ENCODE results near the gene DDX11.
"Not testable (repeated sequence)": the region's sequence is repeated elsewhere in the genome, so short reads cannot be mapped to it uniquely, and the experiment has no call there.

DDX11 gene
- total RNA-seq, result 58.2 reads per million, percentile 71 among the genes with 10 or more reads in this experiment

DNA sequence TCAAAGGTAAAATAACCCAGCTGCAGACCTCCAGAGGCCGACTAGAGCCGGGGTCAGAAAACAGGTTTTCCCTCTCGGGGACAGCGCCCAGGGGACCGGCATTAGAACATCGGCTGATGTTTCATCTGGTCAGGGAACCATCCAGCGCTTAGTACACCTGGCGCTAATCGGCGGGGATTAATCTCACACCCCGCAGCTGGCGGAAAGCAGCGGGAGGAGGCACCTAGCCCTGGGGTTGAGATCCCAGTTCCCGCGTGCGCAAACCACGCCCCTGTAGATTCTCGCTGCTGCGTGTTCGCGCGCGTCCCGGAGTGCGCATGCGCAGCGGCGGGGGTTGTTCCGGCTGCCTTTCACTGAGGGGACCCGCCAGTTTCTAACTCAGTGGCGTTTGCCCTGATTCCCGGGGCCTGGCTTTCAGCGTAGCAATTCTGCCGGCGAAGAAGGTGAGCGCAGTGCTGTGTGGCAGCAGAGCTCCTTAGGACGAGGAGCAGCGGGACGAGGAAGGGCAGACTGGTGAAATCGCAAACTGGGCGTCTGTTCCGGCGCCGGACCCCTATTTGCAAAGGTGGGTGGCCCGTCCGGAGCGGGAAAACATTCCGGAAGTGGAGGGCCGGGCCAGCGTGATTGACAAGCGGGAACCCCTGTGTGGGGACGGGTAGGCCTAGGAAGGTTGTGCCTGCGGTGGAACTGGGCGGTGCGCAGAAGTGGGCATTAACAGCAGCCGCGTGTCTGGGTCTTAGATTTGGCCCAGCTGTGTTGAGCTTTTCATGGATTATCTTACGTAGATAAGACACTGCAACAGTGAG is at the start of gene DDX11:
Gene DDX11, plus strand, starts transcription at position 334 of the 806 bp plus-strand sequence. CDS start 4,534 bp downstream, outside the sequence.
- DNase-seq, result peak; percentile 86

DNA sequence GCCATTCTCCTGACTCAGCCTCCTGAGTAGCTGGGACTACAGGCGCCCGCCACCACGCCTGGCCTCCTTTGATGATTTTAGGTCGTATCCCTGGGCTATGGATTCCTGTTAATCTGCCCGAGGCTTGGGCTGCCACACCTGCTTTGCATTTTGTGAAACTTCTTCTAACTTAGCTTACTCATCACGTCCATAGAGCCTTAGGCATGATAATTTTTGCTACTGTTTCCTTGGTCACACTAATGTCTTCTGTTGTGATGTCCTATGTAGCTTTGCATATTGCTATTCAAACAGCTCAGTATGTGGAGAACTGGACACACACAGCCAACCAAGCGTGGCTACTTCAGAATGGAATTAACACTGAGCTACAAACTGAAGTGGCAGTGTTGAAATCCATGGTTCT is 47.5 kb upstream of the DDX11 start:
- DNase-seq, result no peak

DNA sequence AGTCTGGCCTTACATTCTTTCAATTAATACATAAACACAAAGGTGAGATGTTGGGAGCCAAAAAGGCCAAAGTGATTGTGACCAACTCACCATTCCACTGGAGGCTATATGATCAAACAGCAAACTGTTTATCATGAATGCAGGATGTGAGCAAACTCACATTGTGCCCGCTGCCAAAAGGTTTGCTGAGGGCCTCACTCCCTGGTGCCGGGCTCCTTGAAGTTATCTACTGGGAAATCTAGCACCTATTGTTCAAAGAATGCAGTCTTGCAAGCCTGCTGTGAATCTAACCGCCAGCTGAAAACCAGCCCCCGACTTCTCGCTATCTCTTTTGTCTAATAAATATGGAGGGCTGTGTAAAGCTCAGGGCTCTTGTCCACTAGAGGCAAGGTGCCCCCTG is 46.7 kb upstream of the DDX11 start:
- DNase-seq, result not testable (repeated sequence)

DNA sequence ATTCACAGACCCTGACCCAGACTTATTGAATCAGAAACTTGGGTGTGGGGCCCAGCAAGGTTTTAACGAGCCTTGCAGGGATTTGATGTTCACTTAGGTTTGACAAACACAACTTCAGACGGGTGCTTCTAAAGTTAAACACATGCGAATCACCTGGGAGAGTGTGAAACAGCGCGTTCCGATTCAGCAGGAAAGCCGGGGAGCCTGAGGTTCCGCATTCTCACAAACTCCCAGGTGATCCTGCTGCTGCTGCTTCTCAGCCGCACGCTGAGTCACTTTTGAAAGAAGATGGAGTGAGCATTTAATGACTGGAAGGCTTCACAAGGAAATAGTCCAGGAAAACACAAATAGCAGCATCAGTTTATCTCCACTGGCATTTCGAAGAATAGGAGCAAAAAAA is 44.2 kb upstream of the DDX11 start:
- no peak for DNase-seq

DNA sequence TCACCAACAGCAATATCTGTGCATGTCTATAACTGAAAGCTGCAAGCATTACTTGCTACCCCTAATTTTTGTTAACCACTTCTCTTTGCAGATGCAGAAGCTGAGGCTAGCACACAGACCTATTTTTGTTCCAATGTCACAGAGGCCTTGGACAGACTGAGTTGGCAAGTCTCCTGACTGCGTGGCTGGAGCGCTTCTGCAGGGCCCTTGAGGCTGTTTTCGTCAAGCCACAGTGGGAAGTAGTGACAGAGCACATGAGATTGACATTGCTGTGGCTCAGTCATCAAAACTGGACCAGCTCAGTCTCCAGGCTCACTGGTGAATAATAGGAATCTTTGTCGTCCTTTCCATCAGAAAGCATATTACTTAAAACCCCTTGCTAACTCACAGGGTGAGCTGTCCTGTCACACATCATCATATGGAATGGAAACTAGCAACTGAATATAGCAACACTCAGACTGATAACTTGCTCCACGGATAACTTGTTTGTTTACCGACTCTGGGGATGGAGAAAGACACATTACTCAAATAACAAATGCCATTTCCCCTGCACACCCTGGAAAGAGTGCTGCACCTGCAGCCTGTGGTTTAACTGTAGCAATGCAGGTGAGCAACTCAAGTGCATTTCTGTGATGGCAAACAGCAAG is 43.6 kb upstream of the DDX11 start:
- DNase-seq, result no peak

DNA sequence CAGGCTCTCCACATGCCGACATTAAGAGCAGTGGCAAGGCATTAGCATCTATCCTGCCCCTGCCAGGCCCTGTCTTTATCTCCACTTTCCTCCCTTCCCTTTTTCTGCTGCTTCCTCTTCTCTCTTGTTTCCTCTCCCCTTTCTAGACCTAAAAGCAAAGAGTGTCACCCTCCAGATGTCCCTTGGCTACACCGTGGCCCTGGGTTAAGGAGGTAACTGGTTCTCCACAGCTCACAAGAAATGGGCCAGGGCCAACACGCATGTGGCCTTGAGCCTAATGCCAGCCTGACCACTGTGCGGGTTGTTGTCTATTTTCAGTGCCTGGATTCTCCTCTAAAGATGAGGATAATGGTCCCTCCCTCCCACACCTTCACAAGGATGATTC is 41.7 kb upstream of the DDX11 start:
- DNase-seq, result no peak

DNA sequence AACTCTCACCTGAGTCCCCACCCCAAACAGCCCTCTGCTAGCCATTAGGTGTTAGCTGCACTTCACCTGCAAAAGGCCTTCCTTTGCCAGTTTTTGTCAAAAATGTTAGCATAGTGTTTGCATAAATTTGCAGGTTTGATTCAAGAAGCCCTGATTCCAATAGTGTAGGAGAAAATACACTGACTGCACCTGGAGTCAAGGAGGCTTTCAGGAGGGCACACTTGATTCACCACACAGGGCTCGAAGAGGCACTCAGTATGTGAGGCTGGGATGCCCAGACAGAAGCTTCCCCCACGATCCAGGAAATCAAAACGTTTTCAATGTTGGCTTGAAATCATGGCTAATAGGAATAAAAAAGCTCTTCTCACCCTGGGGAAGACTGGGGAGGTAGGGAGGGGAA is 40.5 kb upstream of the DDX11 start:
- DNase-seq, result no peak

DNA sequence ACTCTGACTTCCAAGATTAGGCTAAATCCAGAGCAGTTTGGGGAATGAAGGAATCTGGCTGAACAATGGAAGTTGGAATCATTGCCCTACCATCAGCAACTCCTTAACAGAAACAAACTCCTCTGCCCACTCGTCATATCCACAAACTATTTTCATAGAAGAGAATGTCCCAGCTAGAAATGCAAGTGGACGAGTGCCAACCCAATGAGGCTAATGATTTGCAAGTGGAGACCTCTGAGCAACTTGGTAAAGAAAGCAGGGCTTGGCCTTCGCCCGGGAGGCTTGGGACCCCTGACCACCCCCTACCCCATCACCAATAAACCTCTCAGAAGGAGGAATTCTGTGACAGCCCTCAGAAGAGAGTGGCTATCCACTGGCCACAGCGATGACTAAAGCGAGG is 40.0 kb upstream of the DDX11 start:
- DNase-seq, result no peak

DNA sequence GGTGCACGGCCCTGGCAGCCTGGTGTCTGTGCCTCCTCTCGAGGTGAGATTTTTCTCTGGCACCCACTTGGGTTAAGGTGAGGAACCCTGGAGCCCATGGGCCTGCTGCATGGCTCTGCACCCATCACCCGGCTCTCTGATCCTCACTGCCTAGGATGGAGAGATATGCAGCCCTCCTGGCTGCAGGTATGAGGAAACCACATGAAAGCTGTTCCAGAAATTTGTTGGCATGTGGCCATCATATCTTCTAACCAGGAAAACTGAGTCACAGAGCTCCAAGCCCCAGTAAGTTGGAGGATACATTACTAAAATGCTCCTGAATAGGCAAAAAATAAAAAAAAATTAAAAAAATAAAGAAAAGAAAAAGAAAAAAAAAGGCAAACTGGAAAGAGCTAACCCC is 39.3 kb upstream of the DDX11 start:
- DNase-seq, result no peak

DNA sequence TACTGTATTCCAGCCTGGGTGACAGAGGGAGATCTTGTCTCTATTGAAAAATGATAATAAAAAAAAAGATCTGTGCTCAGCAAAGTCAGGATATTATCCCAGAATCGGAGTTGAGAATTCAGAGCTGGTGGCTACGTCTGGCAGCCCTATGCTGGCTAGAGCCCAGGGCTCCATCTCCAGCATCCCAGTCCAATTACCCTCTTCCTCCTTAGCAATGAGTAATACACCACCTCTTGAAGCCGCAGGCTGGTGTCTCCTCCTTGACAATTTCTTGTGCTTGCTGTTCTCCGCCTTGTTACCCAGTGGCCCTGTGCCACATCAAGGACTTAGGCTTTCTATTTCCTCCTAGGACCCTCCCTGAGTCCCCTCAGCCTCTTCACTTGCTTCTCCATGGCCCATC is 38.4 kb upstream of the DDX11 start:
- no peak for DNase-seq

DNA sequence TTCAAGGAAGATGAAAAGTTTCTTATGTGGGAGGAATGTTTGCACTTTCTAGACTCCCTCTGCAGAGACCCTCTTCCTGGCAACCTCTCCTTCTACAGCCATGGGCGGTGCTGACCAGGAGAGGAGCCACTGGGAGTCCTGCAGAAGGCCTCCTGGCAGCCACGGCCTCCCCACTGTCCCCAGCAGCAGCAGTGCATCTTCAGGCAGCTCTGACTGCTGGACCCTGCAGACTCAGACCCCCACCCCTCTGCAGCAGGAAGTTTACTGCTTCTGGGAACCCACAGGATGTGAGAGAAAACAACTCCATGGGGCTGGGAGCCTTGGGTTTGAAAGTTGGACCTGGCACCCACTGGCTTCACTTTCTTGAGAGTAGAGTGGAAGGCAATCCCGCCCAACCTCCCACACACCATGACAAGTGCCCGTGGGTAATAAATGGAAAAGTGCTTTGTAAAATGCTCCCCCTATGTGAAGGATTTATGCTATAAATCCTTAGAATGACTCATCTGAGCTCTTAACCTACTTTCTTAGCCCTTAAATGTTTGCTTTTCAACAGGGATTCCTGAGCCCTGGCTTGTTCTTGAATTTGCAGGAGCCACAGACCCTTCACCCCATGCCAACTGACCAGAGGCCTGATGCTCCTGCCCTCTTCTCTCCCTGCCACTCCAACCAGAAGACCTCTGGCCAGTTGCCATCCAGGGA is 37.5 kb upstream of the DDX11 start:
- DNase-seq, result no peak

DNA sequence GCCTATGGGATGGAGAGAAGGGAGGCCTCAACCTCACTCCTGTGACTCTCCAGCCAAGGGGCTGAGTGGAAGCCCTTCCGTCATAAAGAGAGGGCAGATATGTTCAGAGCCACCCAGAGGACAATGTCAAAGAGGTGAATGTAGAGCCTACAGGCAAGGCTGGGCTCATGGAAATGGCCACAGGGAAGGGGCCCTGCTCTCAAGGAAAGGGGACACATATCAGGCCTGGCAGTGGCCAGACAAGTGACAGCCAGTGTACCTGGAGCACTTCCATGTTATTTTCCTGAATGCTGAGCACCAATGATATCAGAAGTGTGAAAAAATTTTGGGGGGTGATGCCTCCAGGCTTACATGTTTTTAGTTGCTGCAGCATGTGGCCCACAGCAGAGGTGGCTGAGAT is 36.6 kb upstream of the DDX11 start:
- no peak for DNase-seq

DNA sequence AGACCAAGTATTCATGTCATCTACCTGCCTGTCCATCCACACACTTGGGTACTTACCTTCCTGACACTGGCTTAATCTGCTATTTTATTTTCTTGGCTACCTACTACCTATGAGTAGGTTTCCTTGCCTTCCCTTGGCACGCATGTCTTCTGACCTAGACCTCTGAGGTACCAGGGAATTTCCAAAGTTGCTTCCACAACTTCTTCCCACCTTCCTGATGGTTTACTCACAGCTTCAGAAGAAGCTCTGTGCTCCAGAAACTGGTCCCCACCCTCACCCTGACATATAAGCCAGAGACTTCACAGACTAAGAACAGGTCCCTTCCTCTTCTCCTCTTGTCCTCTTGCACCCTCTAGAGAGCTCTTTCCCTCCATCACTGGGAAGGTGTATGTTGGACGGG is 35.7 kb upstream of the DDX11 start:
- DNase-seq, result no peak

DNA sequence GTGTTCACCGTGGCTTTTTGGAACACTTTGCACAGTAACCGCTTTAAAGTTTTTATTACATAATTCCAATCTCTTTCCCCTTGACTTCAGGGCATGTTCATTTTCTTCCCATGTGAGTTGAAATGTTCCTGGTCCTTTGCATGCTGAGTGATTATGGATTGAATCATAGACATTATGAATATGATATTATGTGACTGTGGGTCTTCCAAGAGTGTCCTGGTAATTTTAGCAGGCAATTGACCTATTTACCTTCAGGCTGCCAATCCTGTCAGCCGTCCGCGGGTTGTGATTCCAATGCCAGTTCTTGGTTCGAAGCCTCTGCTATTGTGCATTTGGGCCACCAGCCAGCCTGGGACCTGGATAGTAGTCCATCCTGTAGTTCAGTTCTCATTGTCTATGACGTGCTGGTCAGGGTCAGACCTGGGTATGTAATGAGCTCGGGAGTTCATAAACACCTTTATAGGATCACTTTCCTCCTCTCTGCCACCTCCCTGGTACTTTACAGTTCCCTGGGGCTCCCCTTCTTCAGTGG is 32.6 kb upstream of the DDX11 start:
- no peak for DNase-seq

DNA sequence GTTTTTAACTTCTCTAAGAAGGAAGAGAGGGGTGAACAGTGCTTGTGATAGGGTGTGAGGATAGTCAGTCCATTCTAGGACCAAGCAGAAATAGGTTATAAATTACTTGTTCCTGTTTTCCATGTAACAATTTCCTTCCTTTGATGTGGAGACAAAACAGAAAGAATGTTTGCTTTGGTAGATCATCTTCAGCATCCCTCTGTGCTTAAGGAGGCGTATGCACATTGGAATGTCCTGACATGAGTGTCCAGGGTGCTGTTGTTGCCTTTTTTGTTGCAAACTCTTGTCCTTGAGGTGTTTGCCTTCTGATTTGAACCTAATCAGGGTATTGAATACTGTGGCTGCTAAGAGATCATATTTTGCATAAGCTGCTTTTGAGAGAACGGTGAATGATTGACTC is 23.5 kb upstream of the DDX11 start:
- DNase-seq, result not testable (repeated sequence)

DNA sequence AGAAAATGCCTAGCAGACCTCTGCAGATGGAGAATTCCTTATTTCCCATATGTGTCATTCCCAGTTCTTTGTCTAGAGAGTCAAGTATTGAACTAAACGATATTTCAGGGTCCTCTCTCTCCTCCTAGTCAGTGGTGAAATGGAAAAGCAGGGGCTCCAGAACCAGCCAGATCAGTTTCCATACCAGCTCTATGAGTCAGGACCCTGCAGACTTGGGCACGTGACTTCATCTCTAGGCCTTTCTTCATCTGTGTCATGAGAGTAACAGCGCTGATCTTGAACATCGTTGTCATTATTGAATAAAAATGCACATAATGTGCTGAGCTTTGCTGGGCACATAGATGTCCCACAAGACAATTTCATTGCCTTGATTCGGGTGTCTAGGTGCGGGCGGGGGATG is 23.1 kb upstream of the DDX11 start:
- DNase-seq, result not testable (repeated sequence)

DNA sequence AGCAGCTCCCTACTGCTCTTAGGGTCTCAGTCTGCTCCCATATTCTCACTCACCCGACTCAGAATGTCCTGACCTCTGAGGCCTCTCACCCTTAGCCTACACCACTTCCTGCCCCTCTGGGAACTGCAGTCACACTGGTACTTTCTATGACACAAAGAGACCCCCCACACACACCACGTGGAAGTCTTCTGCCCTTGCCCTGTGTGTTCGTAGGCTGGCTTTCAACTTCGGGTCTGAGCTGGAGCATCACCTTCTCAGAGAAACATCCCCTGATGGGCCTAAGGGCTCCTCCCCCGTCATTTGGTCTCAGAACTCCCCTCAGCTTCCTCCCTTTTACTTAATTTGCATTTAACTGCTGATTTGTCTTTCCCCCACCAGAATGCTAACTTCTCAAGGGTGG is 22.0 kb upstream of the DDX11 start:
- not testable (repeated sequence) for DNase-seq

DNA sequence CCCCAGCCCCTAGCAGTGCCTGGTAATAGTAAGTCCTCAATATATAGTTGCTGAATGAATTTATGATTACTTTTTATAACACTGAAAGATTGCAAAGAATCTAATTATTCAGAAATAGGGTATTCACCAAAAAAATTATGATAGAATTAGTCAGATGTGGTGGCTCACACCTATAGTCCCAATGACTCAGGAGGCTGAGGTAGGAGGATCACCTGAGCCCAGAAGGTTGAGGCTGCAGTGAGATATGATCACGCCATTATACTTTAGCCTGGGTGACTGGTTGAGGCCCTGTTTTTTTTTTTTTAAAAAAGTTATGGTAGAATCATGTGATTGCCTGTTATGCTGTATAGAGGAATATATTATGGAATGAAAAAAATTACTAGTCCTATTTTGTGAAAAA is 21.5 kb upstream of the DDX11 start:
- not testable (repeated sequence) for DNase-seq

DNA sequence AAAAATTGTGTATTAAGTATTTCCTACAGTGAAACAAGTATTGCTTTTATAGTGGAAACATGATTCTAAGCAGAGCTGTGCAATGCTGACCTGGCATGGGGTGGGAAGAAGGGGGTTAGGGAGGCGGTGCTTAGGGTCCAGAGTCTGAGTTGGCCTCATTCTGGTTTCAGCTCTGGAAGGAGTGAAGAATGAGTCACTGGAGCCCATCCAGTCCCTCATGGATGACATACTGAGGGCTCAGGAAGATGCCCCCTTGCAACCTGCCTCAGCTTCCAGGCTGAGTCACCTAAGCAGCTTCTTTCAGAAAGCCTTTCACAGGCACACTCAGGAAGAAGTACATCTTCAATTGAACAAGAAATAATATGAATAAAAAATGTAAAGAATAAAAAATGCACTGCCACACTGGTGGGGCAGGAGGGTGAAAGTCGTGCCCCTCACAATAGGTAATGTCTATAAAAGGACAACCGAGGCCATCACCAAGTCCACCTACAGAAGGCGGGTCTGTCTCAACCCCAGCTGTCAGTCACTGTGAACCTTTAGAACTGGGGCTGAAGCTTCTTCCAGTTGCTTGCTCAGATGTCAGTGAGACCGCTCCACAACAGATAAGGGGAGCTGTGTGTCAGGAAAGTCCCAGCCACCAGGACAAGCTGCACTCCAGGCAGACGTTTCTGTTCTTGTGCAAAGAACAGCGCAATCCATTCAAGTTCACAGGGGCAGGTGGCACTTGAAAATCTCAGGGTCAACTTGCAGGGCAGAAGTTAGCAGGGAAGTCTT is 20.8 kb upstream of the DDX11 start:
- DNase-seq, result not testable (repeated sequence)

DNA sequence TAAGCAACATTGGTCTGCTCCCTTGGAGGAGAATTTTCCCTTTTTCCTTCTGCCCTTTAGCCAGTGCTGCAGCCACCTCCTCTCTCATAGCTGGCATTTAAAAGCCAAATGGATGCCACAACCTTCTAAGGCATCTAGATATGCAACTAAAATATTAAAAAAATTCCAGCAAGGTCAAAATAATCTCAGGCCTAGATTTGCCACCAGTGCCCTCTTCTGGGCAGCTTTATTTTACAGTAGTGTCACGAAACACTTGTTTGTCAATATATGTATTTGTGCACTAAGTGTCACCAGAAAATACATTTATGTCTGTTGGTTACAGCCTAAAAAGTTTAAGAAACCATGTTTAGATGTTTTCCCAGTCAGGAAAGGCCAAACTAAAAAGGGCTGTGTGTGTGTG is 19.7 kb upstream of the DDX11 start:
- DNase-seq, result not testable (repeated sequence)

DNA sequence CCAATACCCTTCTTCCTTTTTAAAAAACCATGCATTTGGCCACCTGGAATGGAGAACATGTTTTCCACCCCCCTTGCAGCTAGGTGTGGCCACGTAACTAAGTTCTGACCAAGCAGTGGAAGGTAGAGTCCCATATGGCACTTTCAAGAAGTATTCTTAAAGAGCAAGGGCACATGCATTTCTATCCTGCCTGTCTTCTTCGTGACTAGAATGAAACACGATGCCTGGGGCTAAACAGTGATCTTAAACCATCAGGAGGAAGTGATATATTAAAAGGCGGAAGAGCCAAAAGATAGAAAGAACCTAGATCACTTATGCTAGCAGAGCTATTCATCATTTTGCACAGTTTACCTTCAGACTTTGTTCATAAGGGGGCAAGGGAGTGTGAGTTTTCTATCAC is 16.0 kb upstream of the DDX11 start:
- no peak for DNase-seq

DNA sequence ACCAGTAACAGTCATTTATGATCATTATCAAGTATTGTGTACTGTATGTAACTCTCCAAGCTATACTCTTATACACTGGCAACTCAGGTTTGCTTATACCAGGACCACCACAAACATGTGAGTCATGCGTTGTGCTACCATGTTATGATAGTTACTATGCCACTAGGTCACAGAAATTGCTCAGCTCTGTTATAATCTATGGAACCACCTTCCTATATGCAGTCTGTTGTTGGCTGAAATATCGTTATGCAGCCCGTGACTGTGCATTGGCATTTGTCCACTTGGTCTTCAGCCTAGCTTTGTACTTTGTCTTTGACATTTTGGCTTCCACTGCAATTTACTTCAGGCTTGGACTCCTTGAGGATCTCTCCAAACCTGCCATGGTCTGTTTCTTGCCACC is 7.5 kb upstream of the DDX11 start:
- DNase-seq, result not testable (repeated sequence)

DNA sequence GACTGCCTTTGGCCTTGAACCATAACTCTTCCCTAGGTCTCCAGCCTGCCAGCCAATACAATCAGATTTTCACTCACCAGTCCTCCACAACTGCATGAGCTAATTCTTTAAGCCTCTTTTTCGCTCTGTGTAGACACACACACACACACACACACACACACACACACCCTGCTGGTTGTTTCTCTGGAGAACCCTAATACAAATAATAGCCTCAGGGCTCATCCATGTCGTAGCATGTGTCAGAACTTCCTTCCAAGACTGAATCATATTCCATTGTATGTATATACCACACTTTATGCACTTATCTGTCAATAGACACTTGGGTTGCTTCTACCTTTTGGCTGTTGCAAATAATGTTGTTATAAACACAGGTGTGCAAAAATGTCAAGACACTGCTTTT is 6.0 kb upstream of the DDX11 start:
- not testable (repeated sequence) for DNase-seq

Data from effector CD4-positive, alpha-beta T cell (primary cell).